GM12878 (cell line): ENCODE data around the gene PMAIP1. TPM values are rescaled to one million over a fixed set of nuclear protein-coding genes. Genes with fewer than 3 reads are reported as not detected.

Source experiments
- BHLHE40 ChIP-seq, 2 experiments: fragments of 450-650 bp in 1 of 2; IDR thresholded peaks; 2 replicates each; pipeline ENCODE4 v1.6.1; 2011 to 2017; ENCODE audit warnings: low read depth in 2 of 2, borderline replicate concordance in 1 of 2, improper control_type of control experiment in 1 of 2, low read length in 1 of 2, mild to moderate bottlenecking in 1 of 2
- CBX3 ChIP-seq: fragments of 200-600 bp; sonication (generic); IDR thresholded peaks from 2 replicates; pipeline ENCODE4 v1.6.1; 2016; ENCODE audit warnings: low read depth, borderline replicate concordance
- CHD4 ChIP-seq: fragments of 200-600 bp; sonication (generic); IDR thresholded peaks from 2 replicates; pipeline ENCODE4 v1.6.1; 2016; ENCODE audit warnings: mild to moderate bottlenecking
- CREB1 ChIP-seq: IDR thresholded peaks from 2 replicates; pipeline ENCODE4 v1.6.1; 2012; ENCODE audit warnings: low read depth, mild to moderate bottlenecking, inconsistent platforms
- DPF2 ChIP-seq: fragments of 450-650 bp; IDR thresholded peaks from 2 replicates; pipeline ENCODE4 v1.6.1; 2017; ENCODE audit warnings: mild to moderate bottlenecking
- EGR1 ChIP-seq, 2 experiments: IDR thresholded peaks; 1 replicate in 1 of 2; 2 replicates in 1 of 2; pipeline ENCODE4 v1.6.1; 2011 to 2012; ENCODE audit warnings: low read depth in 2 of 2, low read length in 2 of 2, borderline replicate concordance in 1 of 2, mild to moderate bottlenecking in 1 of 2, moderate library complexity in 1 of 2
- FOXM1 ChIP-seq: IDR thresholded peaks from 2 replicates; pipeline ENCODE4 v1.6.1; 2012; ENCODE audit warnings: low read depth, mild to moderate bottlenecking, inconsistent platforms, low read length, moderate library complexity
- HDAC6 ChIP-seq: fragments of 200-600 bp; sonication (generic); IDR thresholded peaks from one replicate; pipeline ENCODE4 v1.8.0; 2017; ENCODE audit warnings: antibody characterized with exemption; ENCODE audit not compliant: unreplicated experiment
- IRF4 ChIP-seq: IDR thresholded peaks from 2 replicates; pipeline ENCODE4 v1.6.1; 2011; ENCODE audit warnings: low read depth, low read length
- JUND ChIP-seq: IDR thresholded peaks from 2 replicates; pipeline ENCODE4 v1.6.1; 2012; ENCODE audit warnings: low read depth, mild to moderate bottlenecking, low read length, improper control_type of control experiment, moderate library complexity
- MEF2A ChIP-seq: IDR thresholded peaks from 2 replicates; pipeline ENCODE4 v1.6.1; 2011; ENCODE audit warnings: low read depth, mild to moderate bottlenecking, low read length, moderate library complexity; ENCODE audit not compliant: insufficient read depth
- MTA3 ChIP-seq: IDR thresholded peaks from 2 replicates; pipeline ENCODE4 v1.6.1; 2012; ENCODE audit warnings: low read length, inconsistent platforms, borderline replicate concordance
- MXI1 ChIP-seq: fragments of 150-350 bp; IDR thresholded peaks from 2 replicates; pipeline ENCODE4 v1.6.1; 2011; ENCODE audit warnings: low read depth, mild to moderate bottlenecking, inconsistent platforms, low read length, improper control_type of control experiment
- NFIC ChIP-seq: IDR thresholded peaks from 2 replicates; pipeline ENCODE4 v1.6.1; 2012; ENCODE audit warnings: low read depth, mild to moderate bottlenecking, inconsistent platforms, low read length, moderate library complexity
- NFYB ChIP-seq: IDR thresholded peaks from 2 replicates; pipeline ENCODE4 v1.6.1; 2011; ENCODE audit warnings: low read depth, mild to moderate bottlenecking, low read length, improper control_type of control experiment, moderate library complexity; ENCODE audit not compliant: insufficient read depth
- NKRF ChIP-seq: fragments of 450-650 bp; conservative IDR thresholded peaks from 2 replicates; pipeline ENCODE4 v1.6.1; 2017; ENCODE audit warnings: mild to moderate bottlenecking, moderate library complexity
- RB1 ChIP-seq: fragments of 450-650 bp; formaldehyde crosslinking; IDR thresholded peaks from 2 replicates; pipeline ENCODE4 v1.6.1; 2017; ENCODE audit warnings: mild to moderate bottlenecking, borderline replicate concordance
- RBBP5 ChIP-seq: fragments of 200-600 bp; sonication (generic); conservative IDR thresholded peaks from 2 replicates; pipeline ENCODE4 v1.6.1; 2016
- RELA ChIP-seq: fragments of 450-650 bp; IDR thresholded peaks from 2 replicates; pipeline ENCODE4 v1.8.0; 2014; ENCODE audit warnings: borderline replicate concordance; ENCODE audit not compliant: partially characterized antibody
- SIX5 ChIP-seq: IDR thresholded peaks from 2 replicates; pipeline ENCODE4 v1.6.1; 2011; ENCODE audit warnings: mild to moderate bottlenecking, low read depth, low read length, moderate library complexity; ENCODE audit not compliant: severe bottlenecking
- SP1 ChIP-seq: IDR thresholded peaks from one replicate; pipeline ENCODE4 v1.6.1; 2011; ENCODE audit warnings: low read depth, low read length
- STAT3 ChIP-seq: IDR thresholded peaks from 2 replicates; pipeline ENCODE4 v1.6.1; 2011; ENCODE audit warnings: low read depth, low read length, improper control_type of control experiment
- SUPT20H ChIP-seq: IDR thresholded peaks from 2 replicates; pipeline ENCODE4 v1.6.1; 2011; ENCODE audit warnings: low read depth, mild to moderate bottlenecking, low read length, moderate library complexity, borderline replicate concordance; ENCODE audit not compliant: control insufficient read depth
- YBX1 ChIP-seq: fragments of 450-650 bp; IDR thresholded peaks from 2 replicates; pipeline ENCODE4 v1.6.1; 2016; ENCODE audit warnings: antibody characterized with exemption
- polyA plus RNA-seq, 11 experiments: library from polyadenylated mRNA; depleted of rRNA in 4 of 11; unstranded in 6 of 11; stranded (reverse) in 5 of 11; fragments of >200 nt; fragmentation: Nextera tagmentation in 4 of 11; fragmentation: Illumina TruSeq in 1 of 11; extraction: Ambion mirVana in 4 of 11; extraction: Trizol in 1 of 11; gene quantifications; 1 replicate in 1 of 11; 2 replicates in 10 of 11; pipeline versions ENCODE4 v1.2.1 to v1.2.3, GENCODE V29; 2011 to 2016; ENCODE audit warnings: inconsistent platforms in 2 of 11, missing spikeins in 2 of 11, low read depth in 1 of 11
- total RNA-seq, 4 experiments: library from RNA; depleted of rRNA in 3 of 4; stranded (reverse); fragments of >200 nt in 3 of 4; fragmentation: Illumina TruSeq in 1 of 4; extraction: Trizol in 1 of 4; gene quantifications; 2 replicates each; pipeline versions ENCODE4 v1.2.1 to v1.2.3, GENCODE V29; 2013 to 2021
- TF ChIP-seq, protein P1 (sequence below): IDR thresholded peaks from 2 replicates; pipeline ENCODE4 v1.6.1; 2011; ENCODE audit warnings: borderline replicate concordance, low read depth, mild to moderate bottlenecking, moderate library complexity, mixed read lengths, low read length; ENCODE audit not compliant: insufficient read depth; ENCODE audit errors: extremely low read length

PMAIP1 gene
- total and polyA plus RNA-seq, 10 of the 15 experiments (the other 5 are each of a cell fraction or from before 2014, with no cell fraction given): 74.0 to 219 (median 112) TPM

DNA sequence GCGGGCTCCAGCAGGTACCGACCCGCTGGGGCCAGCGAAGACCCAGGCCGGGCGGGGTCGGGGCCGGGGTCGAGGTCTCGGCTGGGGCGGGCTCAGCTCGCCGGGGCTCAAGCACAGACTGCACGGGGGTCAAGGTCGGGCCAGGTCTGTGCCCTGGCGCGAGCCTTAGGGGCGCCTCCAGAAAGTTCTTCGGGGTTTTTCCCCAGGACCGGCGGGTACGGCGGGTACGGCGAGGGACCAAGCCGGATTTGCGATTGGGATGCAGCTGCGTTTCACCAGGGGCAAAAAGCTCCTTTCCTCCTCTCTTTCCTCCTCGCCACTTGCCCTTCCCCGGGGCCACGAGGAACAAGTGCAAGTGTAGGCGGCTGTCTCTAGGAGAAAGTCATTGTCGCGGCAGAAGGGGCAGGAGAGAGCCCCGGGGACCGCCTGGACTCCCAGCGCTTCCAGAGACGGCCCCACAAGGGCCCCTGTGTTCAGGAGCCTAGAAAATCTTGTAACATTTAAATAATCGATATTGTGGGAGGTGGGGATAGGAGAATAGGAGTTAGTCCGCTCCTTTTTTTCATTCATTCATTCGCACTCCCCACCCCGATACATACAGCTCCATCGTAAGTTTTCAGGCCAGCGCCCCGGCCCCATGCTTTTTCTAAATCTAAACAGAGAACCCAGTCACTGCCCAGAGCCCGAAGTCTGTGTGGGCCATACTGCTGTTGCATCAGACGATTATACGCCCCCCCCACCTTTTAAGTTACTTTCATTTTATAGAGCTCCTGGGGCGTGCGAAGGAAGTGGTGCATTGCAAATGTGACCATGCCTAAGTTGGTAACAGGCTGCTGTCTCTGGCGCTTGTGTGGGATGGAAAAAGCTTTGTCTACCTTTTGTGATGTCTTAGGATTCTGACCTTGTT lies 679 bp downstream of the PMAIP1 start (continued):
- TF ChIP-seq MEF2A (0 out of 2 replicates have a peak, but pooled peaks have one; percentile 57), RBBP5 (no peak), HDAC6 (peak; percentile 6), FOXM1 (no peak), CBX3 (no peak), SP1 (no peak), DPF2 (no peak; the same call in 1 of the 2 replicates), NKRF (peak; percentile 43; the same call in 1 of the 2 replicates), BHLHE40 (IDR thresholded peaks at IDR 0.05; ENCODE audit: borderline replicate concordance in 1 of 2, low read depth in 2 of 2, low read length in 1 of 2) (peak; percentile 70 to 81), MTA3 (no peak), SIX5 (no peak), CHD4 (no peak), IRF4 (peak; percentile 14; the same call in 1 of the 2 replicates), STAT3 (no peak), JUND (no peak), RB1 (no peak), SUPT20H (no peak), EGR1 (IDR thresholded peaks at IDR 0.05; ENCODE audit: borderline replicate concordance in 1 of 2, low read depth in 2 of 2, low read length in 2 of 2) (peak in 1 of 2 experiments; percentile 42; a peak in 2 of 3 replicates), CREB1 (no peak), NFYB (no peak), RELA (peak; percentile 12), NFIC (no peak), MXI1 (peak; percentile 77), YBX1 (no peak)
- TF ChIP-seq, protein P1, sequence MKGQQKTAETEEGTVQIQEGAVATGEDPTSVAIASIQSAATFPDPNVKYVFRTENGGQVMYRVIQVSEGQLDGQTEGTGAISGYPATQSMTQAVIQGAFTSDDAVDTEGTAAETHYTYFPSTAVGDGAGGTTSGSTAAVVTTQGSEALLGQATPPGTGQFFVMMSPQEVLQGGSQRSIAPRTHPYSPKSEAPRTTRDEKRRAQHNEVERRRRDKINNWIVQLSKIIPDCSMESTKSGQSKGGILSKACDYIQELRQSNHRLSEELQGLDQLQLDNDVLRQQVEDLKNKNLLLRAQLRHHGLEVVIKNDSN: no peak
